SK-N-DZ (cell line): ENCODE data around the gene LONP1. TPM values are rescaled to one million over a fixed set of nuclear protein-coding genes. Genes with fewer than 3 reads are reported as not detected.
A peak's percentile ranks its signal among the peaks of the same experiment; 100 is the strongest.
"Not testable (repeated sequence)": the region's sequence is repeated elsewhere in the genome, so short reads cannot be mapped to it uniquely, and the experiment has no call there.

Experiments used
- DNase-seq: peaks from one replicate; pipeline ENCODE4 v3.0.0-alpha.2; 2015; ENCODE audit warnings: low spot score
- polyA plus RNA-seq, 2 experiments: library from polyadenylated mRNA; depleted of rRNA; stranded (reverse); fragments of >200 nt; gene quantifications; 2 replicates each; pipeline ENCODE4 v1.2.3, GENCODE V29; 2014

The LONP1 gene, protein sequence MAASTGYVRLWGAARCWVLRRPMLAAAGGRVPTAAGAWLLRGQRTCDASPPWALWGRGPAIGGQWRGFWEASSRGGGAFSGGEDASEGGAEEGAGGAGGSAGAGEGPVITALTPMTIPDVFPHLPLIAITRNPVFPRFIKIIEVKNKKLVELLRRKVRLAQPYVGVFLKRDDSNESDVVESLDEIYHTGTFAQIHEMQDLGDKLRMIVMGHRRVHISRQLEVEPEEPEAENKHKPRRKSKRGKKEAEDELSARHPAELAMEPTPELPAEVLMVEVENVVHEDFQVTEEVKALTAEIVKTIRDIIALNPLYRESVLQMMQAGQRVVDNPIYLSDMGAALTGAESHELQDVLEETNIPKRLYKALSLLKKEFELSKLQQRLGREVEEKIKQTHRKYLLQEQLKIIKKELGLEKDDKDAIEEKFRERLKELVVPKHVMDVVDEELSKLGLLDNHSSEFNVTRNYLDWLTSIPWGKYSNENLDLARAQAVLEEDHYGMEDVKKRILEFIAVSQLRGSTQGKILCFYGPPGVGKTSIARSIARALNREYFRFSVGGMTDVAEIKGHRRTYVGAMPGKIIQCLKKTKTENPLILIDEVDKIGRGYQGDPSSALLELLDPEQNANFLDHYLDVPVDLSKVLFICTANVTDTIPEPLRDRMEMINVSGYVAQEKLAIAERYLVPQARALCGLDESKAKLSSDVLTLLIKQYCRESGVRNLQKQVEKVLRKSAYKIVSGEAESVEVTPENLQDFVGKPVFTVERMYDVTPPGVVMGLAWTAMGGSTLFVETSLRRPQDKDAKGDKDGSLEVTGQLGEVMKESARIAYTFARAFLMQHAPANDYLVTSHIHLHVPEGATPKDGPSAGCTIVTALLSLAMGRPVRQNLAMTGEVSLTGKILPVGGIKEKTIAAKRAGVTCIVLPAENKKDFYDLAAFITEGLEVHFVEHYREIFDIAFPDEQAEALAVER
- 59.6 and 71.5 TPM in 2 replicates for polyA plus RNA-seq (2014; cell fraction: cytosol; rRNA removed)
- polyA plus RNA-seq (2014; cell fraction: nucleus; rRNA removed) = 130 and 133 TPM in 2 replicates

DNA sequence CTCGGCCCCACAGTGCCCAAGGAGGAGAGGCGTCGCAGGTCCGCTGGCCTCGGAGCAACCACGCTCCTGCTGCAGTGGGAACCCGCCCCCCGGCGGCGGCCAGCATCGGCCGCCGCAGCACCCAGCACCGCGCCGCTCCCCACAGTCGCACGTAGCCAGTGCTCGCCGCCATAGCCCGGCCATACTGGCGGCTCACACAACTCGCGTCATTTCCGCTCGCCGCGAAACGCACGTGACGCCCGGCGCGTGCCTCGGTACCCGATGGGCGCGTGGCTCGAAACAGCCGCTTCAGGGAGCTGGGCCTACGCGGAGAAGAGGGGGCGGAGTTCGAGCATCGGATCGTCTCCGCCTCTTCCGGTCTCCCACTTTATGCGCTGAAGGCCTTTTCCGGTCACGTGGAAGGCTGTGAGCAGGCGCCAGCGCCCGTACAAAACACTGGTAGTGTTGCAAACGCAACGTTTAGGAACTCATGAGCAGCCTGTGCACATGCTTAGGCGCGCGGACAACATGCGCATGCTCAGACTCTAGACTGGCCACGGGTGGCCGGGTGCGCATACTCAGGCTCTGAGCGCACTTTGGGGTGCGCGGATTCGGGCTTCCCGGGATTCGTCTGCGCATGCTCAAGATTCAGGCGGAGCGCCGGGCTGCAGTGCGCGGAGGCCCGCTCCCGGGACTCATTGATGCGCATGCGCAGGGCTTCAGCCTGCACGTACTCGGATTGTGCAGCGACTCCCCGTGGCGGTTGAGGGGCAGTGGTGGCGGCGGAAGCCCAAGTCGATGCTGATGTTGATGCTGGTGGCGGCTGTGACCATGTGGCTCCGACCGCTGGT lies at the start of gene LONP1, which contains the start of gene CATSPERD:
Gene LONP1, minus strand, starts transcription at position 186 of the 830 bp plus-strand sequence. Its CDS starts 14 bp downstream, at position 172.
Gene CATSPERD, plus strand, starts transcription at position 677 of the 830 bp plus-strand sequence. Its CDS starts 101 bp downstream, at position 778.
- DNase-seq = peak; percentile 98

- no peak for DNase-seq
These were observed 48.0 kb upstream of the LONP1 start for GRCh38 chr19:5767949-5768348.

- DNase-seq = no peak
These were observed 45.3 kb upstream of the LONP1 start for GRCh38 chr19:5765220-5765619.

GRCh38 chr19:5762608-5763217 lies 42.8 kb upstream of the LONP1 start:
- no peak for DNase-seq

GRCh38 chr19:5753743-5754142 lies 33.8 kb upstream of the LONP1 start:
- no peak for DNase-seq

DNA sequence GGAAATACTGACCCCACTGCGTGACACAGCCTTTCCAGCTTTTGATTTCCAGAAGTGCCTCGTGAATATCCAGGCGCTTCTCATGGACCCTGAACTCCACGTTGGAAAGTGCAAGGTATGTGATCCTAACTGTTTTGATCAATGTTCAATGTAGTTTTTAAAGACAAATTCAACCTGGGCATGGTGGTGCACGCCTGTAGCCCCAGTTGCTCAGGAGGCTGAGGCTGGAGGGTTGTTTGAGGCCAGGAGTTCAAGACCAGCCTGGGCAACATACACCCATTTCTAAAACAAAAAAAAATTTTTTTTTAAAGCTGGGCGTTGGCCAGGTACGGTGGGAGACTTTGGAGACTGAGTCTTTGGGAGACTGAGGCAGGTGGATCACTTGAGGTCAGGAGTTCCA lies 31.8 kb upstream of the LONP1 start:
- no peak for DNase-seq

DNA sequence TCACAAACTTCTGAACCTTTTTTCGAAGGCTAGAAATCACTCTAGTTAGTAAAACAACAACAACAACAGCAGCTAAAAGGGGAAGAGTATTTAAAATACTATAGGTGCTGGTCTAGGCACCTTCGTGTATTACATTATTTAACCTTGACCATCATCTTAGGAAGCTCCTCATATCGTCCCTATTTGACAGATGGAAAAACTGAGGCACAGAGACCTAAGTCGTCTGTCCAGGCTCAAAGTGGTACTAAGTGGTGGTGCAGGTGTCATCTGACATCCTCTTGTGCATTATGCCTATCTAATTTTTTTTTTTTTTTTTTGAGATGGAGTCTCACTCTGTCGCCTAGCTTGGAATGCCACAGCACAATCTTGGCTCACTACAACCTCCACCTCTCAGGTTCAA lies 29.6 kb upstream of the LONP1 start:
- no peak for DNase-seq

DNA sequence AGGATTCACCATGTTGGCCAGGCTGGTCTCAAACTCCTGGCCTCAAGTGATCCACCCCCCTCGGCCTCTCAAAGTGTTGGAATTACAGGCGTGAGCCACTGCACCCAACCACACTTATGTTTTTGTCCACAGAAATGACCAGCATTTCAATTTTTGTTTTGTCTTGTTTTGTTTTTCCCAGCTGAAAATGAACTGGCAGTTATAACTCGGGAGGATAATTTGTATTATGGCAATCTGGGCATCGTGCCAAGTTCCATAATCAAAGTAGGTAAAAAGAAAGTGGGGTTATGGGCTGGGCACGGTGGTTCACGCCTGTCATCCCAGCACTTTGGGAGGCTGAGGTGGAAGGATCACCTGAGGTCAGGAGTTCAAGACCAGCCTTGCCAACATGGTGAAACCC lies 29.0 kb upstream of the LONP1 start:
- not testable (repeated sequence) for DNase-seq

DNA sequence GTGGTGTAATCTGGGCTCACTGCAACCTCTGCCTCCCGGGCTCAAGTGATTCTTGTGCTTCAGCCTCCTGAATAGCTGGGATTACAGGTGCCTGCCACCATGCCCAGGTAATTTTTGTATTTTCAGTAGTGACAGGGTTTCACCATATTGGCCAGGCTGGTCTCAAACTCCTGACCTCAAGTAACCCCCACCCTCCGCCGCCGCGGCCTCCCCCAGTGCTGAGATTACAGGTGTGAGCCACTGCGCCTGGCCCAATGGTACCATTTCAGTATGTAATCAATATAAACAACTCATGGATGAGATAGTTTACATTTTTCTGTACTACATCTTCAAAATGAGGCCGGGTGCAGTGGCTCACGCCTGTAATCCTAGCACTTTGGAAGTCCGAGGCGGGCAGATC lies 25.1 kb upstream of the LONP1 start:
- not testable (repeated sequence) for DNase-seq

DNA sequence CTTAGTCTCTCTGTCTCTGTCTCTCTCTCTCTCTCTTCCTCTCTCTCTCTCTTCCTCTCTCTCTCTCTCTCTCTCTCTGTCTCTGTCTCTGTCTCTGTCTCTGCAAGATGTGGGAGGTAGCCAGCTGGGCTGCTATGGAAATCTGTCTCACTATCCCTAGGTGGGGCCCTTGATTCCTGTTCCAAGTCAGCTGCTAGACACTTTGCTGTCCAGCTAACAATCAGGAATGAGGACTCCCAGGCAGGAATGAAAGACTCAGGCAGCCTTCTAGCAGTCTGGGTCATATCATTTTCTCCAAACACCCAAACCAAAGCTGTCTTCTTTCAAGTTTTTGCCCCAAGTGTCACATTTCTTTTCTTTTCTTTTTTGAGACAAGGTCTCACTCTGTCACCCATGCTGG lies 23.7 kb upstream of the LONP1 start:
- no peak for DNase-seq

DNA sequence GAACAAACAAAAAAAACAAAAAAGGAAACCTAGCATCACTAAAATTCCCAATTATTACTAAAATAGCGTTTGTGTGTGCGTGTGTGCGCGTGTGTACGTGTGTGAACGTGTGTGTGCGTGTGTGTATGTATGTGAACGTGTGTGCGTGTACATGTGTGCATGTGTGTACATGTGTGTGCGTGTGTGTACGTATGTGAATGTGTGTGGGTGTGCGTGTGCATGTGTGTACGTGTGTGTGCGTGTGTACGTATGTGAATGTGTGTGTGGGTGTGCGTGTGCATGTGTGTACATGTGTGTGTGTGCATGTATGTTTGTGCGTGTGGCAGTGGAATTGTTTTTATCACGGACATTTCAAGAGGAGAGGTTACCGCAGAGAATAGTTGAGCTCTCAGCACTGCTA lies 22.1 kb upstream of the LONP1 start:
- DNase-seq = no peak

DNA sequence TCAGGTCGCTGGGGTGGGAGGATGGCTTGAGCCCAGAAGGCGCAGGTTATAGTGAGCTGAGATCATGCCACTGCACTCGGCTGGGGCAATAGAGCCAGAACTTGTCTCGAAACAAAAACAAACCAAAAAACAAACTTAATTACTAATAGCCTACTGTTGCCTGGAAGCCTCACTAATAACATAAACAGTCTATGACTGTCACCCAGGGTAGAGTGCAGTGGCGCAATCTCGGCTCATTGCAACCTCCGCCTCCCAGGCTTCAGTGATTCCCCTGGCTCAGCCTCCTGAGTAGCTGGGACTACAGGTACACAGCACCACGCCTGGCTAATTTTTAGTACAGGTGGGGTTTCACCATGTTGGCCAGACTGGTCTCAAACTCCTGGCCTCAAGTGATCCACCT lies 18.5 kb upstream of the LONP1 start:
- no peak for DNase-seq

GRCh38 chr19:5733172-5733571 lies 13.2 kb upstream of the LONP1 start:
- DNase-seq = not testable (repeated sequence)

DNA sequence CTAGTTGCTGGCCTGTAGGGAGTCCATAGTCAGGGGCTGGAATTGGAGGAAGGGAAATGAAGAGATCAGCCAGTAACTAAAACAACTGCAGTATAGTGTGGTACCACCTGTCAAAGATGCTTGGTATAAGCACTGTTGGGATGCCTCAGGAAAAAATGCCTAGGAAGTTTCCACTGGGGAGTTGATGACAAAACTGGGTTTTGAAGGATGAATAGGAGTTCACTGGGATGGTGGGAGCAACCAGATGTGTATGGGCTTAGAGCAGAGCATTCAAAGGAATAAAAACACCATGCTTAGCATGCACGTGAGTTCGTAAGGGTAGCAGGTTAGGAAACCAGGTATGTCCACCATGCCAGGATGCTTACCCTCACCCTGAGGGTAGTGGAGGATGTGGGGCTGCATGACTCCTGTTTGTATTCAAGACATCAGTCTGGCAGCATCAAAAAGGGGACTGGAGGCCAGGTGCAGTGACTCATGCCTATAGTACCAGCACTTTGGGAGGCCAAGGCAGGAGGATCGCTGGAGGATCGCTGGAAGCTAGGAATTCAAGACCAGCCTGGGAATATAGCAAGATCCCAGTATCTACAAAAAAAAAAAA lies 7.6 kb upstream of the LONP1 start:
- no peak for DNase-seq

DNA sequence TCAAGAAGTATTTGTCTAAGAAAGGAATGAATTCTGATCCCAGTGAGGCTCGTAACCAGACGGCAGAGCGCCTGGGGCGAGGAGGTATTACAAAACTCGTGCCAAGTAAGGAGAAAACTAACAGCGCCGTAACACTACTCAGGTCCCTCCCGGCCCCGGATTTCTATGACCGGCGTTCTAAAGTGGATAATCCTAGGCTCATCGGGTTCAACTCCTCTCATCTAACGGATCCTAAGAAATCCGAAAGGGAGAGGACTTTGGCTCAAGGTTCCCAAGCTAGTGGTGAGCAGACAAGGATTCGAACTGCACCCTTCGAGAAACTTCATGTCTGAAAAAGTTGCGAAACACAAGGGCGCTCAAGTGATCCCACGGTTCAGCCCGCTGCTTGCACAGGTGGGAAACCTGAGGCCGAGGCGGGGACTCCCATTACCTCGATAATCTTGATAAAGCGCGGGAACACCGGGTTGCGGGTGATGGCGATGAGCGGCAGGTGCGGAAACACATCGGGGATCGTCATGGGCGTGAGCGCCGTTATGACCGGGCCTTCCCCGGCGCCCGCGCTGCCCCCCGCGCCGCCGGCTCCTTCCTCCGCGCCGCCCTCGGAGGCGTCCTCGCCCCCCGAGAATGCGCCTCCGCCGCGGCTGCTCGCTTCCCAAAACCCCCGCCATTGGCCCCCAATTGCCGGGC lies 529 bp downstream of the LONP1 start:
- DNase-seq = no peak

DNA sequence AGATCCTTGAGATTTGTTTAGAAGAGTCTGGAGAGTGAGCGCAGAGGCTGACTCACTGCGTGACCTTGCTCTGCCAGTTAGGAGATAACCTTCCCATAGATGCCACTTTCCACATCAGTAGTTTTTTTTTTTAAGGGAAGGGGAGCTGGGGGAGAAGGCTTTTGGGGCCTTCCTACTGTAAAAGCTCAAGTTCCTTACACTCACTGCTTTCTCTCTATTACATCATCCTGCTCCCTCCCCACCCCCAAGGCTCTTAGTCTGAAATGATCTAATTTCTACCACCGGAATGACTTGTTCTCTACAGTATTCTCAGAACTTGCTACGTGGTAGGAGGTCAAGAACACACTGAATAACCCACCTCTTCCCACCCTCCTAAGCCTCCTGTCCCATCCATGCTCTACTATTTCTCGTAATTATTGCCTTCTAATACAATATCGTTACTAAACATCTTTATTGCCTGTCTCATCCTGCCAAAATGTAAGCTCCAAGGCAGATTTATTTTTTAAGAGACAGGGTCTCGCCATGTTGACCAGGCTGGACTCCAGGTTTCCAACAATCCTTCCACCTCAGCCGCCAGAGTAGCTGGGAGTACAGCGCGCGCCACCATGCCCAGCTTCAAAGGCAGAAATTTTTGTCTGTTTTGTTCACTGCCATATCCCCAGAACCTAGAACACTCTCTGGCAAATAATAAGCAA lies 1.2 kb downstream of the LONP1 start:
- no peak for DNase-seq

GRCh38 chr19:5718037-5718578 lies 1.8 kb downstream of the LONP1 start:
- no peak for DNase-seq

DNA sequence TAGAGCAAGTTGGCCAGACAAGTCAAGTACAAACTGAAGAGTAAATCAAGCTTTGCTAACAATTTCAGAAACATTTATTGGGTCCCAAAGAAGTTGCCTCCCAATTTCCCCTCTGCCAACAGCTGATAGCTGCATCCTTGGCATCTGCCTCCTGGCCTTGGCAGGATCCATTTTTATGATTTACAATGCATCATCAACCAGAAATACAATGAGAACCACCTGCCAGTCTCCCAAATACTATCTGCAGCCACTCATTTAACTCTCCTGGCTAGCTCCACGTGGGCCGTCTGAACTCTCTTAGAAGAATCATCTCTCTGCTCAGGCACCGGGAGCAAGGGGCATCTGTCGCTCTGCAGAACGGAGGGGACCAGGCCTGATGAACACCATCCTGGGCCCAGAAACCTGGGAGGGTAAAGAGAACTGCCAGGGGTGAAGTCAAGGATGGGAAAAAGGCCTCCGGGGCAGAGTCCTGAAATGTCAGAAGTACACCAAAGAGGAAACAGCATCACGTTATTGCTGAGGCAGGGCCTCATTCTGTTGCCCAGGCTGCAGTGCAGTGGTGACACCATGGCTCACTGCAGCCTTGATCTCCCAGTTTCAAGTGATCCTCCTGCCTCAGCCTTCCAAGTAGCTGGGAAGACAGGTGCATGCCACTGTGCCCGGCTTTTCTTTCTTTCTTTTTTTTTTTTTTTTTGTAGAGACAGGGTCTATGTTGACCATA lies 2.6 kb downstream of the LONP1 start:
- DNase-seq = no peak
